ENCODE data around the gene CPEB4. TPM values are rescaled to one million over a fixed set of nuclear protein-coding genes. Genes with fewer than 3 reads are reported as not detected.

The CPEB4 gene
- total and polyA plus RNA-seq, 9 of the 15 experiments (the other 6 are each of a cell fraction or from before 2014, with no cell fraction given): 7.4 to 21.3 (median 12.4) TPM

DNA sequence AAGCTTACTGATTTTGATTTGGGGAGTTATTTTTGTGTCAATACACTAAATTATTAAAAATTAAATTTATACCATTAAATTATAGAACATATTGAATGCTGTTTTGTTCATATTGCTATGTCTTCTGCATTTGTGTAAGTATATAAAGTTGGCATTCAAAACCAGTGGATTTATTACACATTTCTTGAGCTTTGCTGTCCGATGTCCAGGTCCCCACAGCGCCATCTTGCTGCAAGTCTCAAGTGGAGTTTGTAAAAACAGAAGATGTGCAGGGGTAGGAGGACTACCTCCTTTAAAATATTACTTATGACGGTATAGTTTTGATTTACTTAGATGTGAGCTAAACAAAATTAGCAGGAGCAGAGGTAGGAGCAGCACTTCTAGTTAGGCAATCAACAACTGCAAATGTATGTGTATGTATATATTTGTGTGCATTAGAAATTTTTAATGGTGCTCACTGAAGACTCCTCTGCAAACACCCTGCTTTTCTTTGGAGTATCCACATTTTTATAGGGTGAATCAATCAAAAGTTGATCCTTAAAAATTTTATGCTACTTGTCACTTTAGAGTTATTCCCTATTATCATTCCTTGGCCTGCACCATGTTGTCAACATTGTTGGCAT lies 37.4 kb downstream of the CPEB4 start (continued):
- no peak for TF ChIP-seq CLOCK (CRISPR knock-in tag; IDR thresholded peaks at IDR 0.05; ENCODE audit: borderline replicate concordance)
- no peak for TF ChIP-seq MEF2A (IDR thresholded peaks at IDR 0.05; ENCODE audit: control insufficient read depth, low read depth, low read length)
- TF ChIP-seq RAD21 (CRISPR knock-in tag; conservative IDR thresholded peaks at IDR 0.05 in 1 of 2, IDR thresholded peaks at IDR 0.05 in 1 of 2): peak; percentile 51 to 69
- no peak for TF ChIP-seq ZC3H8 (IDR thresholded peaks at IDR 0.05)
- peak; percentile 26; the same call in 1 of the 2 replicates for TF ChIP-seq SMC3 (conservative IDR thresholded peaks at IDR 0.05; ENCODE audit: insufficient read depth, low read depth, low read length)
- no peak for TF ChIP-seq SRF (CRISPR knock-in tag; IDR thresholded peaks at IDR 0.05)
- TF ChIP-seq, protein P1, sequence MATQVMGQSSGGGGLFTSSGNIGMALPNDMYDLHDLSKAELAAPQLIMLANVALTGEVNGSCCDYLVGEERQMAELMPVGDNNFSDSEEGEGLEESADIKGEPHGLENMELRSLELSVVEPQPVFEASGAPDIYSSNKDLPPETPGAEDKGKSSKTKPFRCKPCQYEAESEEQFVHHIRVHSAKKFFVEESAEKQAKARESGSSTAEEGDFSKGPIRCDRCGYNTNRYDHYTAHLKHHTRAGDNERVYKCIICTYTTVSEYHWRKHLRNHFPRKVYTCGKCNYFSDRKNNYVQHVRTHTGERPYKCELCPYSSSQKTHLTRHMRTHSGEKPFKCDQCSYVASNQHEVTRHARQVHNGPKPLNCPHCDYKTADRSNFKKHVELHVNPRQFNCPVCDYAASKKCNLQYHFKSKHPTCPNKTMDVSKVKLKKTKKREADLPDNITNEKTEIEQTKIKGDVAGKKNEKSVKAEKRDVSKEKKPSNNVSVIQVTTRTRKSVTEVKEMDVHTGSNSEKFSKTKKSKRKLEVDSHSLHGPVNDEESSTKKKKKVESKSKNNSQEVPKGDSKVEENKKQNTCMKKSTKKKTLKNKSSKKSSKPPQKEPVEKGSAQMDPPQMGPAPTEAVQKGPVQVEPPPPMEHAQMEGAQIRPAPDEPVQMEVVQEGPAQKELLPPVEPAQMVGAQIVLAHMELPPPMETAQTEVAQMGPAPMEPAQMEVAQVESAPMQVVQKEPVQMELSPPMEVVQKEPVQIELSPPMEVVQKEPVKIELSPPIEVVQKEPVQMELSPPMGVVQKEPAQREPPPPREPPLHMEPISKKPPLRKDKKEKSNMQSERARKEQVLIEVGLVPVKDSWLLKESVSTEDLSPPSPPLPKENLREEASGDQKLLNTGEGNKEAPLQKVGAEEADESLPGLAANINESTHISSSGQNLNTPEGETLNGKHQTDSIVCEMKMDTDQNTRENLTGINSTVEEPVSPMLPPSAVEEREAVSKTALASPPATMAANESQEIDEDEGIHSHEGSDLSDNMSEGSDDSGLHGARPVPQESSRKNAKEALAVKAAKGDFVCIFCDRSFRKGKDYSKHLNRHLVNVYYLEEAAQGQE (IDR thresholded peaks at IDR 0.05; ENCODE audit: borderline replicate concordance): peak; percentile 33; the same call in 1 of the 2 replicates
- TF ChIP-seq, protein P1 (CRISPR knock-in tag; IDR thresholded peaks at IDR 0.05; ENCODE audit: low read depth): no peak
- no peak for TF ChIP-seq RBFOX2 (IDR thresholded peaks at IDR 0.05; ENCODE audit: low read depth, low read length)
- TF ChIP-seq, protein P2, sequence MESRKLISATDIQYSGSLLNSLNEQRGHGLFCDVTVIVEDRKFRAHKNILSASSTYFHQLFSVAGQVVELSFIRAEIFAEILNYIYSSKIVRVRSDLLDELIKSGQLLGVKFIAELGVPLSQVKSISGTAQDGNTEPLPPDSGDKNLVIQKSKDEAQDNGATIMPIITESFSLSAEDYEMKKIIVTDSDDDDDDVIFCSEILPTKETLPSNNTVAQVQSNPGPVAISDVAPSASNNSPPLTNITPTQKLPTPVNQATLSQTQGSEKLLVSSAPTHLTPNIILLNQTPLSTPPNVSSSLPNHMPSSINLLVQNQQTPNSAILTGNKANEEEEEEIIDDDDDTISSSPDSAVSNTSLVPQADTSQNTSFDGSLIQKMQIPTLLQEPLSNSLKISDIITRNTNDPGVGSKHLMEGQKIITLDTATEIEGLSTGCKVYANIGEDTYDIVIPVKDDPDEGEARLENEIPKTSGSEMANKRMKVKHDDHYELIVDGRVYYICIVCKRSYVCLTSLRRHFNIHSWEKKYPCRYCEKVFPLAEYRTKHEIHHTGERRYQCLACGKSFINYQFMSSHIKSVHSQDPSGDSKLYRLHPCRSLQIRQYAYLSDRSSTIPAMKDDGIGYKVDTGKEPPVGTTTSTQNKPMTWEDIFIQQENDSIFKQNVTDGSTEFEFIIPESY (CRISPR knock-in tag; IDR thresholded peaks at IDR 0.05): no peak
- no peak for TF ChIP-seq RBM34 (IDR thresholded peaks at IDR 0.05; ENCODE audit: borderline replicate concordance, insufficient read depth, low read length)
